MV-4-11 (cell line): ENCODE data around the gene TGFB2.

Source experiments
- DNase-seq: peaks from one replicate; lab custom pipeline; 2025; lab: John Stamatoyannopoulos, UW

The TGFB2 gene

DNA sequence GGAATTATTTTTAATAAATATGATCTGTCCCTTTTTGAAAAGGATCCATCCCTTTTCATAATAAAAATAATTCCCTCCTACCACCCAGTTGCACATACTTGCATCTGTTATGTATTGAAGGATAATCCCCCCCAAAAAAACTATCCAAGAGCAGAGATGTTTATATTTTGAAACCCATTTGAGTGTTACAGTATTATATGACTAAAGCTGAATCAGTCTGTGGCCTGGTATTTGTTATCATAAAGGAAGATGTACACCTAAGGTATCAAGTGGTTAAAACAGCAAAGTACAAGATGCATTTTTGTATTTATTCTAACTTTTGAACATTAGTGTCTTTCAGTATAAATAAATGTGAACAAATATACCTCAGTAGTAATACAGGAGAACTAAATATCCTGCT, 12.7 kb upstream of the TGFB2 start:
- DNase-seq: no peak

GRCh38 chr1:218336328-218336727, 8.8 kb upstream of the TGFB2 start:
- no peak for DNase-seq

DNA sequence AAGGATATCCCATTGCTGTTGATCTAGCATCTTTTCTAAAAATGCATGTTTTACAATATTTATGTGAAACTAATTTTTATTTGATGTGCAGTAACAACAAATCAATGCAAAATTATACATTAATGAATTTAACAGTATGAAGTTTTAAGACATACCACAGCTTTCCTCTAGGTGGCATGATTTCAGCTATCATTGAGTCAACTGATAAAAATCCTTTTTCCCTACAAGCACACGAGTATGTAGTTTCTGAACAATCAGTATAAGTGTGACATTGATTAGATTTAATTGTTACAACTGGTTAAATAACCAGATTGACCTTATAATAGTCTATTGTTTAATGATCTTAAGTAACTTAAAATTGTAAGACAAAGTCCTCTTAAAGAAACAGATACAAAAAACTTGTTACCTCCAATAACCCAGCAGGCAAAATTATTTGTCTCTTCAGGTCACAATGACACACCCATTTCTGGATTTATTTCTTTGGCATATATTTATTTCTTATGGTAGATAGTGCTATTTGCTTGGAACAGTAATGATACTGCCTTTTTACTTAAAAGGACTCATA, 5.8 kb upstream of the TGFB2 start:
- peak; percentile 9 for DNase-seq

GRCh38 chr1:218341325-218341724, 3.8 kb upstream of the TGFB2 start:
- no peak for DNase-seq

- DNase-seq: no peak
These were observed 3.0 kb upstream of the TGFB2 start for GRCh38 chr1:218342091-218342490.

DNA sequence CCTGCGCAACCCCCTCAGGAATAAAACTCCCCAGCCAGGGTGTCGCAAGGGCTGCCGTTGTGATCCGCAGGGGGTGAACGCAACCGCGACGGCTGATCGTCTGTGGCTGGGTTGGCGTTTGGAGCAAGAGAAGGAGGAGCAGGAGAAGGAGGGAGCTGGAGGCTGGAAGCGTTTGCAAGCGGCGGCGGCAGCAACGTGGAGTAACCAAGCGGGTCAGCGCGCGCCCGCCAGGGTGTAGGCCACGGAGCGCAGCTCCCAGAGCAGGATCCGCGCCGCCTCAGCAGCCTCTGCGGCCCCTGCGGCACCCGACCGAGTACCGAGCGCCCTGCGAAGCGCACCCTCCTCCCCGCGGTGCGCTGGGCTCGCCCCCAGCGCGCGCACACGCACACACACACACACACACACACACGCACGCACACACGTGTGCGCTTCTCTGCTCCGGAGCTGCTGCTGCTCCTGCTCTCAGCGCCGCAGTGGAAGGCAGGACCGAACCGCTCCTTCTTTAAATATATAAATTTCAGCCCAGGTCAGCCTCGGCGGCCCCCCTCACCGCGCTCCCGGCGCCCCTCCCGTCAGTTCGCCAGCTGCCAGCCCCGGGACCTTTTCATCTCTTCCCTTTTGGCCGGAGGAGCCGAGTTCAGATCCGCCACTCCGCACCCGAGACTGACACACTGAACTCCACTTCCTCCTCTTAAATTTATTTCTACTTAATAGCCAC, 696 bp downstream of the TGFB2 start:
- peak; percentile 43 for DNase-seq

DNA sequence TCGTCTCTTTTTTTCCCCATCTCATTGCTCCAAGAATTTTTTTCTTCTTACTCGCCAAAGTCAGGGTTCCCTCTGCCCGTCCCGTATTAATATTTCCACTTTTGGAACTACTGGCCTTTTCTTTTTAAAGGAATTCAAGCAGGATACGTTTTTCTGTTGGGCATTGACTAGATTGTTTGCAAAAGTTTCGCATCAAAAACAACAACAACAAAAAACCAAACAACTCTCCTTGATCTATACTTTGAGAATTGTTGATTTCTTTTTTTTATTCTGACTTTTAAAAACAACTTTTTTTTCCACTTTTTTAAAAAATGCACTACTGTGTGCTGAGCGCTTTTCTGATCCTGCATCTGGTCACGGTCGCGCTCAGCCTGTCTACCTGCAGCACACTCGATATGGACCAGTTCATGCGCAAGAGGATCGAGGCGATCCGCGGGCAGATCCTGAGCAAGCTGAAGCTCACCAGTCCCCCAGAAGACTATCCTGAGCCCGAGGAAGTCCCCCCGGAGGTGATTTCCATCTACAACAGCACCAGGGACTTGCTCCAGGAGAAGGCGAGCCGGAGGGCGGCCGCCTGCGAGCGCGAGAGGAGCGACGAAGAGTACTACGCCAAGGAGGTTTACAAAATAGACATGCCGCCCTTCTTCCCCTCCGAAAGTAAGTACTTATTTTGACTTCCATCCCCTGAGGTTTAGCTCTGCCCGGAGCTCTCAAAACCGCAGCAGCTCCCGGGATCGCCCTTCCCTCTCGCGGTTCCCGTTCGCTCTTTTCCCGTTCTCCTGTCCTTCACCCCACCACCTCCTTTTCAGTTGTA, 1.5 kb downstream of the TGFB2 start:
- DNase-seq: peak; percentile 30

GRCh38 chr1:218347336-218347722, 2.2 kb downstream of the TGFB2 start:
- DNase-seq: no peak

- DNase-seq: no peak
These were observed 2.8 kb downstream of the TGFB2 start for GRCh38 chr1:218347723-218348627.

DNA sequence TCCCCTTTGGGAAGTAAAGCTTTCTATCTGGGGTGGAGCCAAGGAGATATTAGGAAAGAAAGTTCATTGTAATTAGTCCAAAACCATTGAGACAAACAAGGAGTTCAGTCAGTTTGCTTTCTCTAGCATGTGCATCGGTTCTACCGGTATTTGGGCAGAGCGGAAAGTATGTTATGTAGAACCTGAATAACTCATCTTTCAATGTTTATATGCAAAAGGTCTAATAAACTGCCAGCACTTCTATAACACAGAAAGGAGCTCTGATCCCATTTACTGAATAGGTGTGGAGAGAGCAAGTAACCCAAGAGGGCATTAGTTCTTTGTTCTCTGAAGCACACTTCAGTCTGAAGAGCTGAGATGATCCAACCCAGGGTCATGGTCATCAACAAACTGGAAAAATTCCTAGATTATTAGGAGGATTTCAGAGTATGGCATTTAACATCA, 3.5 kb downstream of the TGFB2 start:
- DNase-seq: no peak

GRCh38 chr1:218349348-218350034, 4.4 kb downstream of the TGFB2 start:
- DNase-seq: no peak

- peak; percentile 72 for DNase-seq
These were observed 4.9 kb downstream of the TGFB2 start for GRCh38 chr1:218350035-218350525.

DNA sequence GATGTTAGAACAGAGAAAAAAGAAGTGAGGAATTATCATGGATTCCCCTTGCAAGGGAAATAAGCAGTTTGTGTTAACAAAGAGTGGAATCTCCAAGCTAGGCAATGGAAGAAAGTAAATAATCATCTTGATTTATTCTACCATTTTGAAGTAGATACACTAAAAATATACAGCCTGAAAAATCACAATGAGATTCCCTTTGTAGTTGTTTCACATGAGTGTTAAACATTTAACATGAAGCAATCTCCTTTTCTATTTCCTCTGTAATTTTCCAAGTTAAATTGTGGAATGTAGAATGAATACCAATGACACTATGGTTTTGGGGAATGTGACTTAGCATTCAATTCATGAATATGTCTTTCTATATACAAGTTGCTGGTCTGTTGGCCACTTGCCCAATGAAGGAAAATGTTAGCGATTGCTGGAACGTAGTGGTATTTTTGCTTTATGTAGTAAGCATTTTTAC, 5.7 kb downstream of the TGFB2 start:
- no peak for DNase-seq

DNA sequence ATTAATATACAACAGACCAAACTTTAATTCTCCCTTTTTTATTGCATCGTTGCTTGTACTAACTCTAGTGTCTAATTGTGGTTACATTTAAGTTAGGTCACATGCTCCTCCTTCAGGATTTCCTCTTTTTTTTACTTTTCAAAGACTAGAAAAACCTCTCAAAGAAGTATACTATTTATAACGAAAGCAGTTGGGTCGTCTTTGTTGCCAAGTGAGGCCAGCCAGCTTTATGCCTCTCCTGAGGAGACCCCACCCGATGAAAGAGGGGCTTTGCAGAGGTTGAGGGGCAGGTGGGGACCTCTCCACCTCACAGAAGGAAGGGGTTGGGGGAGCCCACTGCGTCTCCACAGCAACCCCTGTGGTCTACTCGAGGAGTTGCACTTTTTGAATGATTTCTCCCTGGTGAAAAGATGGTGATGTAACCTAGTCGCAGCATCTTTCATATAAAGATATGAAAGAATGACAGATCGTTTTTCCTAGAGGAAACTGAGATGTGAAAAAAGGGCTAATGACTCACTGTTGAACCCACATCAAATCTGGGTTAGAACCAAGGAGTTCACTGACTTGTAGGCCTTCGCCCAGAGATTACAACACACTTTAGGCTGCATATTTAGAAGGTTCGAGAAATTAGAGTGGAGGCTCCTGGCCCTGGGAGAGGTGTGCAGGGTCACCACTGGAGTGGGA, 6.4 kb downstream of the TGFB2 start:
- peak; percentile 82 for DNase-seq

DNA sequence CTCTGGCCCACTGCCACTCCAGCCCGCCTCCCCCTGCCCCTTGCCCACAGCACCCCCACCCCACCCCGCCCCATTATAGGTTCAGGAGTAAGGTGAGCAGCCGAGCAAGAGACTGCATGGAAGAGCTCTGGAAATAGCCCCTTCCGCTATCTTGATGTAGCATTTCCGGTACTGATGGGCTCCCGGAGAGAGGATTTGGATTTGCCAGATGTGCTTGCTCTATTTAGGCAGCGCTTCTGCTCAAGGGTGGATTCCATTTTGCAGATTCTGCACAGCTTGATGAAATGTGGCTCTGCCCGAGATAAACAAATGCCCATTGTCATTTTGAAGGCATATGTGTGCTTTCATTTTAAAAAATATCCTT, 6.9 kb downstream of the TGFB2 start:
- no peak for DNase-seq

GRCh38 chr1:218353656-218354055, 8.5 kb downstream of the TGFB2 start:
- no peak for DNase-seq

DNA sequence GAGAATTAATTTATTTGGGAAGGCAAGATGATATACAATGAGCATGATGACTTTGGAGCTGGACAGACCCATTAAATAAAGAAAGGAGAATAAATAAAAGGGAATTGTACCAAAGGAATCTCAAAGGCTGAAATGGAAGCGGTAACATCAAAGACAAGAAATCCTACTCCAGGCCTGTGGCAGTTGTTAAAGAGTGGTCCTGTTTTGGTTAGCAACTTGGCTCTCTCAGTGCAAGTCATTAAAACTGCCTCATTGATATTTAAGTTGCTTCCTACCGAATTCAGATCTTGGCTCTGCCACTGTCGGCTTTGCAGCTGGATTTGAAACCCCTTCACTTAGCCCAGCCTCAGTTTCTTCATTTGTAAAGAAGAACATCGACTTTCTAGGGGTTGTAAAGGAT, 10.1 kb downstream of the TGFB2 start:
- no peak for DNase-seq

DNA sequence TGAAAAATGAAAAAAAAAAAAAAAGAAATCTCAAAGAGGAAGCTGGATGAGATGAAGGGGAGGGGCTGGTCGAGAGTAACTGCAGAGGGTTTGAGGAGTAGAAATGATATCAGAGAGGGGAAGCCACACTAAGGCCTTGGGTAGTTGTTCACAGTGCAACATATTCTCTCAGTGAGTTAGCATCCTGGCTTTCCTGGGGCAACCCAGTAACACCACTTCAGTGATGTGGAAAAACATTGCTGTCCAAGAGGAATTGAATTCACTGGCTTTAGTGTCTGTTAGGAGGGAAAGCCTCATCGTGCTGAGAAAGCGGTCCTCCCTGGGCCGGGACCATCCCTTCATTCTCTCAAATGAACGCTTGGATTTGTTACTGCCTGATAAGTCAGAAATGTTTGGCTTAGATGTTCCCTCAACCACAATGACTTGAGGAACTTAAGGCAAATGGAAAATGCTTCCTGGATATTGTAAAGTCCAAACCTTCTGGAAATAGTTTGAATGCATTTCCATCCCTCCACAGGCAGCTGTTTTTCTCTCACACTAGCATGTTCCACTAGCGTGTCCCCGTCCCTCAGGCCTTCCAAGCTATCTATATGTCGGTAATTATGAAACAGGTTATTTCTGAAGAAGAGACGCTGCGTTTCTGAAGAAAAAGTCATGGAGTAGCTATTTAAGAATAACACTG, 12.2 kb downstream of the TGFB2 start:
- peak; percentile 79 for DNase-seq

DNA sequence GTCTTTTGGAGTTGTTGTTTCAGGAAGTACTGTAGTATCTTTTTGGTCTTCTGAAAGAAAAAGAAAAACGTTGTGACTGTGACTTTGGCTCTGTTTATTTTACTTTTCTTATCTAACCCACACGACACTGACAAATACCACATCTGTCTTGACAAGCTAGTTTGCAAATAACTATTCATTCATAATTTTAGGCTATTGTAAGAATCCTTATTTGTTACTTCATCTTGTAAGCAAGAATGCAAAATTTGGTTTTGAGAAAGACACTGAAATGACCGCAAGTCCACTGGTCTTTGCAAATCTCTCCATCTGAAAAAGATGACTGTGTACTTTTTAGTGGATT, 12.7 kb downstream of the TGFB2 start:
- no peak for DNase-seq
